K562 (cell line): ENCODE data around the gene PYROXD2. TPM values are rescaled to one million over a fixed set of nuclear protein-coding genes. Genes with fewer than 3 reads are reported as not detected.

Experiments
- ATAC-seq: fragments of 200-7000 bp; cut with Tn5 transposase; 3 replicates; pipeline ENCODE4 v1.9.1; 2020; ENCODE audit warnings: moderate library complexity
- BruUV-seq: library from RNA; stranded (reverse); fragments of 400-500 nt; replicated peaks from 2 replicates; lab custom pipeline; 2021; lab: Mats Ljungman, UMichigan
- CTCF ChIA-PET: fragments of 300-600 bp; formaldehyde crosslinking; extraction: SDS; loops from one replicate; lab custom pipeline; 2021; ENCODE audit warnings: low intra/inter-chr PET ratio; lab: Yijun Ruan, JAX
- POLR2A ChIA-PET: fragments of 300-600, 350-650 bp; sonication (Branson Sonifier 250); formaldehyde crosslinking; extraction: SDS; loops from one replicate; lab custom pipeline; 2021; ENCODE audit warnings: antibody characterized with exemption, inconsistent platforms; lab: Yijun Ruan, JAX
- DNase-seq, 4 experiments: peaks; one replicate each; pipeline versions ENCODE4 v3.0.0 to v3.0.0-alpha.2; 2011 to 2018; ENCODE audit warnings: low spot score in 3 of 4, mixed read lengths in 3 of 4; ENCODE audit errors: extremely low read depth in 1 of 4
- FAIRE-seq: peaks from 2 replicates; lab custom pipeline; 2011; peaks lifted over from hg19 to GRCh38; lab: Jason Lieb, UNC
- H2AFZ ChIP-seq: 2 replicates; pipeline ENCODE4 v1.6.0; 2011; ENCODE audit warnings: low read depth, low read length, control low read depth, inconsistent platforms
- H3K27ac ChIP-seq: fragments of 200-600 bp; 3 replicates; pipeline ENCODE4 v1.8.0; 2011; ENCODE audit warnings: low read depth, mild to moderate bottlenecking, control low read depth, inconsistent platforms, low read length, moderate library complexity, mixed read lengths; ENCODE audit errors: extremely low read depth
- H3K27me3 ChIP-seq, 2 experiments: fragments of 300-600 bp in 1 of 2; 2 replicates in 1 of 2; 3 replicates in 1 of 2; pipeline versions ENCODE4 v1.6.0 to v1.8.0; 2011; ENCODE audit warnings: inconsistent platforms in 2 of 2, low read length in 2 of 2, mild to moderate bottlenecking in 1 of 2, mixed read lengths in 1 of 2, moderate library complexity in 1 of 2; ENCODE audit not compliant: control insufficient read depth in 2 of 2, insufficient read depth in 2 of 2
- H3K36me3 ChIP-seq: fragments of 300-600 bp; 3 replicates; pipeline ENCODE4 v1.8.0; 2011; ENCODE audit warnings: mild to moderate bottlenecking, low read length, inconsistent platforms; ENCODE audit not compliant: control insufficient read depth, insufficient read depth
- H3K4me1 ChIP-seq, 2 experiments: fragments of 200-600 bp in 1 of 2; replicated peaks in 1 of 2; 2 replicates in 1 of 2; 3 replicates in 1 of 2; pipeline versions ENCODE4 v1.5.1 to v1.8.0; 2011; ENCODE audit warnings: inconsistent platforms in 2 of 2, low read length in 2 of 2, mild to moderate bottlenecking in 1 of 2, mixed read lengths in 1 of 2, moderate library complexity in 1 of 2; ENCODE audit not compliant: control insufficient read depth in 2 of 2, insufficient read depth in 2 of 2
- H3K4me2 ChIP-seq: 2 replicates; pipeline ENCODE4 v1.6.1; 2011; ENCODE audit warnings: low read length, control low read depth, inconsistent platforms, mixed read lengths; ENCODE audit not compliant: insufficient read depth
- H3K4me3 ChIP-seq: fragments of 200-600 bp; sonication (generic), shearing (Covaris generic); 2 replicates; pipeline ENCODE4 v1.5.1; 2016; ENCODE audit warnings: control low read depth, inconsistent platforms
- H3K79me2 ChIP-seq: fragments of 200-600 bp; 3 replicates; pipeline ENCODE4 v1.8.0; 2011; ENCODE audit warnings: low read length, inconsistent platforms; ENCODE audit not compliant: control insufficient read depth, insufficient read depth
- H3K9ac ChIP-seq, 2 experiments: 2 replicates each; pipeline versions ENCODE4 v1.6.0 to v1.6.1; 2011; ENCODE audit warnings: low read depth in 2 of 2, low read length in 2 of 2, control low read depth in 1 of 2, inconsistent platforms in 1 of 2, mild to moderate bottlenecking in 1 of 2, mixed read lengths in 1 of 2; ENCODE audit not compliant: insufficient read depth in 1 of 2
- H3K9me1 ChIP-seq: one replicate; pipeline ENCODE4 v1.6.0; 2011; ENCODE audit warnings: inconsistent platforms, mild to moderate bottlenecking, low read length, moderate library complexity; ENCODE audit not compliant: control insufficient read depth, insufficient read depth
- H3K9me3 ChIP-seq: replicated peaks from 2 replicates; pipeline ENCODE4 v1.5.1; 2011; ENCODE audit warnings: low read depth, low read length, inconsistent platforms; ENCODE audit not compliant: control insufficient read depth, insufficient read depth
- H4K20me1 ChIP-seq: replicated peaks from 2 replicates; pipeline ENCODE4 v1.6.1; 2011; ENCODE audit warnings: low read length, inconsistent platforms, mixed read lengths; ENCODE audit not compliant: control insufficient read depth, insufficient read depth
- BMI1 ChIP-seq: fragments of 150-350 bp; IDR thresholded peaks from 2 replicates; pipeline ENCODE4 v1.6.1; 2014; ENCODE audit warnings: low read length
- CEBPB ChIP-seq: fragments of 450-650 bp; IDR thresholded peaks from 2 replicates; pipeline ENCODE4 v1.6.1; 2016; ENCODE audit warnings: missing genetic modification characterization, missing compliant biosample characterization
- DIDO1 ChIP-seq: fragments of 450-650 bp; IDR thresholded peaks from 2 replicates; pipeline ENCODE4 v1.6.1; 2016; ENCODE audit warnings: low read depth, missing biosample characterization, missing genetic modification characterization
- DPF2 ChIP-seq: fragments of 450-650 bp; IDR thresholded peaks from 2 replicates; pipeline ENCODE4 v1.6.1; 2016
- FOXJ3 ChIP-seq: sonication (generic); formaldehyde crosslinking; IDR thresholded peaks from 2 replicates; pipeline ENCODE4 v1.4.0; 2020; ENCODE audit warnings: mild to moderate bottlenecking, missing genetic modification reagents
- GTF2B ChIP-seq: IDR thresholded peaks from 2 replicates; pipeline ENCODE4 v1.6.1; 2011; ENCODE audit not compliant: insufficient read length; ENCODE audit errors: extremely low read depth
- KHSRP ChIP-seq: fragments of 450-650 bp; IDR thresholded peaks from 2 replicates; pipeline ENCODE4 v1.6.1; 2017
- KLF10 ChIP-seq: fragments of 250-450 bp; sonication (Bioruptor Pico); IDR thresholded peaks from 2 replicates; pipeline ENCODE4 v1.6.1; 2021; ENCODE audit warnings: matching md5 sums
- L3MBTL2 ChIP-seq: fragments of 450-650 bp; IDR thresholded peaks from 2 replicates; pipeline ENCODE4 v1.6.1; 2016; ENCODE audit warnings: mild to moderate bottlenecking, moderate library complexity
- MED1 ChIP-seq: sonication (generic); formaldehyde crosslinking; IDR thresholded peaks from 2 replicates; pipeline ENCODE4 v1.8.1; 2023; ENCODE audit warnings: missing genetic modification reagents, borderline replicate concordance
- MYNN ChIP-seq, 2 experiments: sonication (generic); formaldehyde crosslinking in 1 of 2; IDR thresholded peaks; 2 replicates each; pipeline versions ENCODE4 v1.5.0 to v1.6.1; 2016 to 2020; ENCODE audit warnings: antibody characterized with exemption in 1 of 2, missing genetic modification reagents in 1 of 2
- RBM14 ChIP-seq: fragments of 200-400 bp; formaldehyde crosslinking; IDR thresholded peaks from 2 replicates; pipeline ENCODE4 v1.6.1; 2018; ENCODE audit warnings: low read depth, mild to moderate bottlenecking, low read length, moderate library complexity, borderline replicate concordance; ENCODE audit not compliant: insufficient read depth
- RBM15 ChIP-seq: fragments of 200-400 bp; formaldehyde crosslinking; IDR thresholded peaks from 2 replicates; pipeline ENCODE4 v1.6.1; 2018; ENCODE audit warnings: mild to moderate bottlenecking, low read length, moderate library complexity; ENCODE audit not compliant: insufficient read depth
- SLC30A9 ChIP-seq: fragments of 250-450 bp; sonication (Bioruptor Pico); IDR thresholded peaks from 2 replicates; pipeline ENCODE4 v1.8.0; 2022; ENCODE audit warnings: mild to moderate bottlenecking, moderate library complexity
- SRSF9 ChIP-seq: fragments of 200-400 bp; formaldehyde crosslinking; IDR thresholded peaks from 2 replicates; pipeline ENCODE4 v1.6.1; 2017; ENCODE audit warnings: low read depth, low read length, borderline replicate concordance
- TEAD4 ChIP-seq, 2 experiments: sonication (generic) in 1 of 2; formaldehyde crosslinking in 1 of 2; IDR thresholded peaks; 2 replicates each; pipeline versions ENCODE4 v1.6.1 to v1.8.0; 2012 to 2022; ENCODE audit warnings: borderline replicate concordance in 1 of 2, inconsistent platforms in 1 of 2, low read length in 1 of 2, mild to moderate bottlenecking in 1 of 2, missing genetic modification reagents in 1 of 2
- ZNF639 ChIP-seq, 2 experiments: fragments of 200-800 bp in 1 of 2; sonication (Bioruptor generic) in 1 of 2; sonication (generic) in 1 of 2; formaldehyde crosslinking in 1 of 2; IDR thresholded peaks in 1 of 2; conservative IDR thresholded peaks in 1 of 2; 2 replicates each; pipeline versions ENCODE4 v1.5.0 to v1.6.1; 2016 to 2020; ENCODE audit warnings: missing compliant biosample characterization in 1 of 2, missing genetic modification characterization in 1 of 2, missing genetic modification reagents in 1 of 2
- WGBS: fragments of 100-300 bp; shearing (Covaris generic); methylation state at CpG from one replicate; pipeline ENCODE4 v1.1.6; 2016; ENCODE audit warnings: low coverage, mixed read lengths; ENCODE audit not compliant: insufficient coverage; ENCODE audit errors: missing lambda C conversion rate; 5-methylcytosine and 5-hydroxymethylcytosine counted together
- in situ Hi-C: fragments of 300-500 bp; cut with MboI; formaldehyde crosslinking; loops from 4 replicates; pipeline ENCODE4 v1.15.0; 2018; ENCODE audit warnings: inconsistent platforms, mixed read lengths
- intact Hi-C: fragments of 100-400 bp; cut with micrococcal nuclease; formaldehyde crosslinking; loops from 2 replicates; pipeline ENCODE4 v1.14.2; 2022
- polyA plus RNA-seq, 8 experiments: library from polyadenylated mRNA; depleted of rRNA in 4 of 8; stranded (reverse) in 5 of 8; unstranded in 3 of 8; fragments of >200 nt; fragmentation: Nextera tagmentation in 2 of 8; fragmentation: Illumina TruSeq in 1 of 8; extraction: Ambion mirVana in 2 of 8; extraction: Trizol in 1 of 8; gene quantifications; 2 replicates each; pipeline versions ENCODE4 v1.2.1 to v1.2.3, GENCODE V29; 2011 to 2014; ENCODE audit warnings: inconsistent platforms in 1 of 8, missing spikeins in 1 of 8
- total RNA-seq, 7 experiments: library from RNA; depleted of rRNA in 6 of 7; stranded (reverse); fragments of >200 nt in 6 of 7; fragmentation: Illumina TruSeq in 2 of 7; extraction: Trizol in 2 of 7; gene quantifications; 2 replicates each; pipeline versions ENCODE4 v1.2.1 to v1.2.3, GENCODE V29; 2011 to 2021; ENCODE audit warnings: low replicate concordance in 1 of 7
- TF ChIP-seq, protein P1 (sequence below): fragments of 450-650 bp; IDR thresholded peaks from 2 replicates; pipeline ENCODE4 v1.6.1; 2016; ENCODE audit warnings: low read depth, mild to moderate bottlenecking, moderate library complexity
- TF ChIP-seq, protein P2 (sequence below): fragments of 450-650 bp; conservative IDR thresholded peaks from 2 replicates; pipeline ENCODE4 v1.6.1; 2016; ENCODE audit warnings: missing genetic modification characterization, low read depth, mild to moderate bottlenecking, control low read depth, missing compliant biosample characterization

PYROXD2 gene
- total and polyA plus RNA-seq, 9 of the 15 experiments (the other 6 are each of a cell fraction or from before 2014, with no cell fraction given): 0.14 to 1.4 (median 0.58) TPM

DNA sequence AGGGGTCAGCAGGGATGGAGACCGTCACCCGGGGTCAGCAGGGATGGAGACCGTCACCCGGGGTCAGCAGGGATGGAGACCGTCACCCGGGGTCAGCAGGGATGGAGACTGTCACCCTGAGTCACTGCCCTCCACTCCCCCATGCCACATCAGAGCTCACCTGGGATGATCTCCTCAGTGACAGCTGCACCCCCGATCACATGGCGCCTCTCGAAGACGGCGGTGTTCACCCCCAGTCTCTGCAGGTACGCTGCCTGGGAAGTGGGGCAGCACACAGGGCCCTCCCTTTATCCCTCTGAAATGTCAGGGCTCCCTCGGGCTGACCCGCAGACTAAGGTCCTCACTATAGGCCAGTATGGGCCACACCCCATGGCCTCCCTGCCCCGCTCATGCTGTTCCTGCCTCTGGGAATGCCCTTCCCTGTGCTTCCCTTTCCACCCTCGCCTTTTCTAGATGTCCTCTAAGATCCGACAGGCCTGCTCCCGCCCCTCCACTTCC is 7.2 kb downstream of the PYROXD2 start:
- no peak for FAIRE-seq
- intact Hi-C loops: no loop called here

More for the DNA sequence above, 7.2 kb downstream of the PYROXD2 start:
- Histone ChIP-seq H3K4me2 (no peak overlapping the region), H2AFZ (no peak overlapping the region), H3K9me3 (no peaks in the 10 kb centered on the region), H3K36me3 (no peaks in the 10 kb centered on the region), H3K27me3 (no peaks in the 10 kb centered on the region; a peak in 1 of 5 replicates), H3K79me2 (no peaks in the 10 kb centered on the region), H4K20me1 (no peaks in the 10 kb centered on the region), H3K4me1 (peaks cover 2 to 12% of the 10 kb centered on the region in 2 experiments; a peak in 3 of 5 replicates), H3K9ac (no peak overlapping the region), H3K9me1 (no peaks in the 10 kb centered on the region), H3K4me3 (no peak overlapping the region), H3K27ac (no peak overlapping the region)
- no TSS peak for BruUV-seq
- ATAC-seq (no peak), DNase-seq (no peak)
- in situ Hi-C loops: no loop called here
- TF ChIP-seq MYNN (IDR thresholded peaks at IDR 0.05) (no peak), MYNN (CRISPR knock-in tag; IDR thresholded peaks at IDR 0.05) (no peak), FOXJ3 (CRISPR knock-in tag) (no peak), L3MBTL2 (no peak), RBM15 (no peak), KHSRP (no peak), RBM14 (no peak), KLF10 (CRISPR knock-in tag) (no peak), DPF2 (no peak), SRSF9 (no peak), MED1 (CRISPR knock-in tag) (no peak), ZNF639 (CRISPR knock-in tag; conservative IDR thresholded peaks at IDR 0.05 in 1 of 2, IDR thresholded peaks at IDR 0.05 in 1 of 2) (no peak), DIDO1 (tag) (no peak), CEBPB (tag) (no peak), TEAD4 (IDR thresholded peaks at IDR 0.05; ENCODE audit: low read length) (no peak), TEAD4 (CRISPR knock-in tag; IDR thresholded peaks at IDR 0.05; ENCODE audit: borderline replicate concordance) (no peak), SLC30A9 (no peak), GTF2B (no peak), BMI1 (no peak)
- TF ChIP-seq, protein P1, sequence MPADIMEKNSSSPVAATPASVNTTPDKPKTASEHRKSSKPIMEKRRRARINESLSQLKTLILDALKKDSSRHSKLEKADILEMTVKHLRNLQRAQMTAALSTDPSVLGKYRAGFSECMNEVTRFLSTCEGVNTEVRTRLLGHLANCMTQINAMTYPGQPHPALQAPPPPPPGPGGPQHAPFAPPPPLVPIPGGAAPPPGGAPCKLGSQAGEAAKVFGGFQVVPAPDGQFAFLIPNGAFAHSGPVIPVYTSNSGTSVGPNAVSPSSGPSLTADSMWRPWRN: no peak
- TF ChIP-seq, protein P2, sequence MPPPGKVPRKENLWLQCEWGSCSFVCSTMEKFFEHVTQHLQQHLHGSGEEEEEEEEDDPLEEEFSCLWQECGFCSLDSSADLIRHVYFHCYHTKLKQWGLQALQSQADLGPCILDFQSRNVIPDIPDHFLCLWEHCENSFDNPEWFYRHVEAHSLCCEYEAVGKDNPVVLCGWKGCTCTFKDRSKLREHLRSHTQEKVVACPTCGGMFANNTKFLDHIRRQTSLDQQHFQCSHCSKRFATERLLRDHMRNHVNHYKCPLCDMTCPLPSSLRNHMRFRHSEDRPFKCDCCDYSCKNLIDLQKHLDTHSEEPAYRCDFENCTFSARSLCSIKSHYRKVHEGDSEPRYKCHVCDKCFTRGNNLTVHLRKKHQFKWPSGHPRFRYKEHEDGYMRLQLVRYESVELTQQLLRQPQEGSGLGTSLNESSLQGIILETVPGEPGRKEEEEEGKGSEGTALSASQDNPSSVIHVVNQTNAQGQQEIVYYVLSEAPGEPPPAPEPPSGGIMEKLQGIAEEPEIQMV (tag): no peak
- CTCF ChIA-PET: no interaction called here
- 67% methylated on average over 6 of the region's 18 CpGs for WGBS
- POLR2A ChIA-PET: no interaction called here
